ENCODE measurements around the gene FITM2. TPM values are rescaled to one million over a fixed set of nuclear protein-coding genes. Genes with fewer than 3 reads are reported as not detected.
A peak's percentile ranks its signal among the peaks of the same experiment; 100 is the strongest.

FITM2 gene
- total and polyA plus RNA-seq, 2 donors from 2014 or later, result 10.0 to 12.5 TPM

DNA sequence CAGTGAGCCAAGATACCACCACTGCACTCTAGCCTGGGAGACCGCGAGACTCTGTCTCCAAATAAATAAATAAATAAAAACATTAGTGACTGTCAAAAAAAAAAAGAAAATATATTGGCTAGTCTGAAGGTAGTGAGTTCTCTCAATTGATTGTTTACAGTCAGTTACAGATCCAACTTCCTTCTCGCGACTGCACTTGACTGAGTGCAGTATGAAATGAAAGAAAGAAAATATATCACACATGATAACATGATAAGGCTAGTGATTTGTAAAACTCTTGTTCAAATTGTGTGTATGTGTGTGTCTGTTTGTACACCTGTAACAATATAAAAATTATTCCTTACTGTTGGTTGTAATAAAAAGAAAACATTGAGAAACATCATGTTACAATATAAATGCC, 33.7 kb upstream of the FITM2 start:
- no peak overlapping the region for H3K9ac ChIP-seq (ENCODE audit: low read length in 3 of 3)
- FAIRE-seq, result no peak
- H3K27me3 ChIP-seq (ENCODE audit: control insufficient read depth, insufficient read depth, low read length), result no peaks in the 10 kb centered on the region
- no peaks in the 10 kb centered on the region for H3K9me3 ChIP-seq (ENCODE audit: control insufficient read depth in 2 of 3, insufficient read depth in 1 of 3, low read length in 3 of 3)
- no peak overlapping the region for H3K27ac ChIP-seq (ENCODE audit: low read depth in 2 of 2, low read length in 2 of 2)
- H3K36me3 ChIP-seq (ENCODE audit: control insufficient read depth in 2 of 3, insufficient read depth in 3 of 3, low read length in 3 of 3), result no peaks in the 10 kb centered on the region
- TF ChIP-seq, protein P1, sequence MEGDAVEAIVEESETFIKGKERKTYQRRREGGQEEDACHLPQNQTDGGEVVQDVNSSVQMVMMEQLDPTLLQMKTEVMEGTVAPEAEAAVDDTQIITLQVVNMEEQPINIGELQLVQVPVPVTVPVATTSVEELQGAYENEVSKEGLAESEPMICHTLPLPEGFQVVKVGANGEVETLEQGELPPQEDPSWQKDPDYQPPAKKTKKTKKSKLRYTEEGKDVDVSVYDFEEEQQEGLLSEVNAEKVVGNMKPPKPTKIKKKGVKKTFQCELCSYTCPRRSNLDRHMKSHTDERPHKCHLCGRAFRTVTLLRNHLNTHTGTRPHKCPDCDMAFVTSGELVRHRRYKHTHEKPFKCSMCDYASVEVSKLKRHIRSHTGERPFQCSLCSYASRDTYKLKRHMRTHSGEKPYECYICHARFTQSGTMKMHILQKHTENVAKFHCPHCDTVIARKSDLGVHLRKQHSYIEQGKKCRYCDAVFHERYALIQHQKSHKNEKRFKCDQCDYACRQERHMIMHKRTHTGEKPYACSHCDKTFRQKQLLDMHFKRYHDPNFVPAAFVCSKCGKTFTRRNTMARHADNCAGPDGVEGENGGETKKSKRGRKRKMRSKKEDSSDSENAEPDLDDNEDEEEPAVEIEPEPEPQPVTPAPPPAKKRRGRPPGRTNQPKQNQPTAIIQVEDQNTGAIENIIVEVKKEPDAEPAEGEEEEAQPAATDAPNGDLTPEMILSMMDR (IDR thresholded peaks at IDR 0.05; ENCODE audit: borderline replicate concordance, extremely low read depth, insufficient read depth), result no peak
- intact Hi-C loops (cut with DNase I), result no loop called here
- no peaks in the 10 kb centered on the region for H3K4me1 ChIP-seq (ENCODE audit: control insufficient read depth in 2 of 3, insufficient read depth in 2 of 3, low read depth in 1 of 3, low read length in 3 of 3)
- DNase-seq, result no peak
- H3K4me3 ChIP-seq (ENCODE audit: low read length in 3 of 3), result no peak overlapping the region

DNA sequence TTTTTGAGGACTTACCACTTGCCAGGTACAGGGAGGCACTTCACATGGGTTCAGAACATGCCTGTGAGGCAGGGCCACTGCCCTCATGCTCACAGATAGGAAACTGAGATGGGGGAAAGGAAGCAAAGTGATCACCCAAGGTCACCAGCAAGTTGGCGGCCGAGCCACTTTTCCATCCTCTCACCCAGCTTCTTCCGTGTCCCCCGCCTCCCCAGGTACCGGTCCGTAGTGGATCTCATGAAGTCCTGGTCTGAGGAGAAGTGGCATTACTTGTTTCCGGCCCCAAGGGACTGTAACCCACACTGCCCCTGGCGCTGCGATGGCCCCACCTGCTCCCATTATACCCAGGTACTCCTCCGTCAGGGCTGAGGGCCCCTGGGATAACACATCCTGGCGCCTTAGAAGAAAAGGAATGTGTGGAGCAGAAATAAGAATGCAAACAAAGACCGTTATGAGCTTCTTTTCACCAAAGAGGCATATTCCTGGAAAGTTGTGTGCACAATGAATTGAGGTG, 32.2 kb upstream of the FITM2 start:
- Histone ChIP-seq H3K9me3 (ENCODE audit: control insufficient read depth in 2 of 3, insufficient read depth in 1 of 3, low read length in 3 of 3) (no peaks in the 10 kb centered on the region), H3K36me3 (ENCODE audit: control insufficient read depth in 2 of 3, insufficient read depth in 3 of 3, low read length in 3 of 3) (no peaks in the 10 kb centered on the region), H3K4me1 (ENCODE audit: control insufficient read depth in 2 of 3, insufficient read depth in 2 of 3, low read depth in 1 of 3, low read length in 3 of 3) (no peaks in the 10 kb centered on the region), H3K4me3 (ENCODE audit: low read length in 3 of 3) (no peak overlapping the region), H3K27ac (ENCODE audit: low read depth in 2 of 2, low read length in 2 of 2) (no peak overlapping the region), H3K27me3 (ENCODE audit: control insufficient read depth, insufficient read depth, low read length) (no peaks in the 10 kb centered on the region), H3K9ac (ENCODE audit: low read length in 3 of 3) (no peak overlapping the region)
- FAIRE-seq (no peak), DNase-seq (peak in 2 of 5 donors; percentile 13 to 18)
- TF ChIP-seq, protein P1 (IDR thresholded peaks at IDR 0.05; ENCODE audit: borderline replicate concordance, extremely low read depth, insufficient read depth), result no peak
- intact Hi-C loops (cut with DNase I), result no loop called here

DNA sequence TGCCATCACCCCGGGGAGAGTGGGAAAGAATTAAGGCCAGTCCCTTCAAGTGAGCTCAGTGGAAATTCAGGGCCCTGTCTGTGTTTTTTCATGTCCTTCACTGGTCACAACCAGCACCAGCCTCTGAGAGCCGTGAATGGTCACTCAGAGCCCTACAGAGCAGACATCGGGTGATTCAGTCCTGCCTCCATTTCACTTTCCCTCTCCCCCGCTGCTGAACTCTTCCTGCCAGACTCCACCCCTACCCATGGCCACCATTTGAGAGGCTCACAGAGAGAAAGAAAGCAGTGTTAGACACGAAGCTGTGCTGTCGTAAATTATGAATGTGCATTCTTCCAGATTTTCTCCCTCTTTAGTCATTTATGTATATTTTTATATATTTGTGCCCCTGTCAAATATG, 31.2 kb upstream of the FITM2 start:
- H3K9me3 ChIP-seq (ENCODE audit: control insufficient read depth in 2 of 3, insufficient read depth in 1 of 3, low read length in 3 of 3), result no peaks in the 10 kb centered on the region
- FAIRE-seq (no peak), DNase-seq (peak in 1 of 5 donors; percentile 52)
- H3K4me3 ChIP-seq (ENCODE audit: low read length in 3 of 3), result no peak overlapping the region
- intact Hi-C loops (cut with DNase I), result no loop called here
- H3K27me3 ChIP-seq (ENCODE audit: control insufficient read depth, insufficient read depth, low read length), result no peaks in the 10 kb centered on the region
- H3K36me3 ChIP-seq (ENCODE audit: control insufficient read depth in 2 of 3, insufficient read depth in 3 of 3, low read length in 3 of 3), result no peaks in the 10 kb centered on the region
- H3K27ac ChIP-seq (ENCODE audit: low read depth in 2 of 2, low read length in 2 of 2), result no peak overlapping the region
- H3K9ac ChIP-seq (ENCODE audit: low read length in 3 of 3), result no peak overlapping the region
- TF ChIP-seq, protein P1 (IDR thresholded peaks at IDR 0.05; ENCODE audit: borderline replicate concordance, extremely low read depth, insufficient read depth), result no peak
- no peaks in the 10 kb centered on the region for H3K4me1 ChIP-seq (ENCODE audit: control insufficient read depth in 2 of 3, insufficient read depth in 2 of 3, low read depth in 1 of 3, low read length in 3 of 3)
